ENCODE data around the gene NCKAP1.
"Not testable (repeated sequence)": the region's sequence is repeated elsewhere in the genome, so short reads cannot be mapped to it uniquely, and the experiment has no call there.

The NCKAP1 gene

DNA sequence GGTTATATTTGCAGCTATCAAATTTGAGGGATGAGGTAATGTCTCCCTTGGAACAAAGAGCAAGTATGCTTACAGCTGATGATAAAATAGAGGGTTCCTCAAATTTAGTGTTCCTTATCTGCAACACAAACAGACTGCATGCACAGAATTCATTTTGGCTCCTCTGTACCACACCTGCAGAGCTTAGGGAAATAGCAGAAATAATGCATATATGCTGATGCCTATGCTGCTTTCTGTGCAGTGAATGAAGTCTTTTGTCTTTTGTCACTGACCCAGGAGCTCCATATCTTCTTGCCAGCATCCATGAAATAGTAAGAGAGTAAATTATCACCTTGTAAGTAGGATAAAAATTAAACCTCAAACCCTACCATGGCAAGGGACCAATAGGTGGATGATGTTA is 69.8 kb downstream of the NCKAP1 start:
- DNase-seq (ENCODE audit: low read depth) = no peak
- TF ChIP-seq, protein P1, sequence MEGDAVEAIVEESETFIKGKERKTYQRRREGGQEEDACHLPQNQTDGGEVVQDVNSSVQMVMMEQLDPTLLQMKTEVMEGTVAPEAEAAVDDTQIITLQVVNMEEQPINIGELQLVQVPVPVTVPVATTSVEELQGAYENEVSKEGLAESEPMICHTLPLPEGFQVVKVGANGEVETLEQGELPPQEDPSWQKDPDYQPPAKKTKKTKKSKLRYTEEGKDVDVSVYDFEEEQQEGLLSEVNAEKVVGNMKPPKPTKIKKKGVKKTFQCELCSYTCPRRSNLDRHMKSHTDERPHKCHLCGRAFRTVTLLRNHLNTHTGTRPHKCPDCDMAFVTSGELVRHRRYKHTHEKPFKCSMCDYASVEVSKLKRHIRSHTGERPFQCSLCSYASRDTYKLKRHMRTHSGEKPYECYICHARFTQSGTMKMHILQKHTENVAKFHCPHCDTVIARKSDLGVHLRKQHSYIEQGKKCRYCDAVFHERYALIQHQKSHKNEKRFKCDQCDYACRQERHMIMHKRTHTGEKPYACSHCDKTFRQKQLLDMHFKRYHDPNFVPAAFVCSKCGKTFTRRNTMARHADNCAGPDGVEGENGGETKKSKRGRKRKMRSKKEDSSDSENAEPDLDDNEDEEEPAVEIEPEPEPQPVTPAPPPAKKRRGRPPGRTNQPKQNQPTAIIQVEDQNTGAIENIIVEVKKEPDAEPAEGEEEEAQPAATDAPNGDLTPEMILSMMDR (IDR thresholded peaks at IDR 0.05; ENCODE audit: insufficient read depth, low read depth, low read length, missing control alignments) = no peak

GRCh38 chr2:182966356-182966755 is 71.9 kb downstream of the NCKAP1 start:
- DNase-seq (ENCODE audit: low read depth); H3K4me3 ChIP-seq (ENCODE audit: low read length): not testable (repeated sequence)

More for the DNA sequence above, 69.8 kb downstream of the NCKAP1 start:
- H3K4me3 ChIP-seq (ENCODE audit: low read length) = no peak overlapping the region

- DNase-seq (ENCODE audit: low read depth) = no peak
- TF ChIP-seq, protein P1 (IDR thresholded peaks at IDR 0.05; ENCODE audit: insufficient read depth, low read depth, low read length, missing control alignments) = no peak
- no peak overlapping the region for H3K4me3 ChIP-seq (ENCODE audit: low read length)
These were observed 75.6 kb downstream of the NCKAP1 start for GRCh38 chr2:182962641-182963040.

GRCh38 chr2:182960869-182961268 is 77.4 kb downstream of the NCKAP1 start:
- H3K4me3 ChIP-seq (ENCODE audit: low read length); DNase-seq (ENCODE audit: low read depth): not testable (repeated sequence)

DNA sequence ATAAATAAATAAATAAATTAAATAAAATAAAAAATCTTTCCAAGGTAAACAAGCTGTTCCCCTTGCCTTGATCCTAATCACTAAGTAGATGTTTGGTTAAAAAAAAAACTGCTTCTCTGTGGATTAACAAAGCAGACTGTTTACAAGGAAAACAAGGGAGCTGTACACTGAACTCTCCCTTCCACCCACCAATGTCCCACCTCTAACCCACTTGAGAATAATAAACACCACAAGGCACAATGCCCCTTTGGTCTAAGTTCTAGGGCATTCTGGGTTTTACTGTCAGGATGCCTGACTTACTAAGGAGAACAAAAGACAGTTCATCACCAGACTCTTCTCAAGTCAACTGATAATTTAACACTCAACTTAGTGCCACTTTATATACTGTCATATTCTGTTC is 83.5 kb downstream of the NCKAP1 start:
- TF ChIP-seq, protein P1 (IDR thresholded peaks at IDR 0.05; ENCODE audit: insufficient read depth, low read depth, low read length, missing control alignments) = no peak
- H3K4me3 ChIP-seq (ENCODE audit: low read length) = no peak overlapping the region
- no peak for DNase-seq (ENCODE audit: low read depth)

- DNase-seq (ENCODE audit: low read depth) = peak; percentile 82
These were observed 85.4 kb downstream of the NCKAP1 start for GRCh38 chr2:182952741-182953450.

DNA sequence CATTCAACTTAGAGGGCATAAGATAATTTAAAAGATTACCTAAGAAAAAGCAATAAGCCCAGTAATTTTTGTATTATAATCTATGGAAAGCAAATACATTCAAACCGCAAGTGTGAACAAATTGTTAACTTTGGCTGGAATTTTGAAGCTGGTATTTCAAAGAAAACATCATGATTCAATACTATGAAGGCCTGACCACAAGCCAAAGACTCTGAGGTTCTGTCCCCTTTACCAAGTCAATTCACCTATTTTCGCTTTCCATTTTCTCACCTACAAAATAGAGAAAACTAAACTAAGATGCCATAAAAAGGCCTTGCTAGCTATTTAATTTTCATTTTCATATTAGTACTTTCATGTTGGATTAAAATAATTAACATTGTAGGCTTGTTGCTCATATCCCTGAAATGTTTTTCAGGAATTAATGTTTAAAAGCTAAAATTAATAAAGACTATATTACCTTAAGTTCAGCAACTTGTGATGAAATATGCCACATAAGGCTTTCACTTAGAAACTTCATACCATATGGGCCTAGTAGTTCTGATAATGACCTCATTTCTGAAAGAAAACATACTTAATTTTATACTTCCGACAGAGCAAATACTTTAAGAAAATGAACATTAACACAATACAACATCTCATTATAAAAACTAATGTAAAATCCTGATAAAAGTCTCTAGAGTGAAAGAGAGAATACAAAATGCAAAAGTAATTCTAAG is 86.2 kb downstream of the NCKAP1 start:
- H3K4me3 ChIP-seq (ENCODE audit: low read length) = no peak overlapping the region
- no peak for DNase-seq (ENCODE audit: low read depth)
- TF ChIP-seq, protein P1 (IDR thresholded peaks at IDR 0.05; ENCODE audit: insufficient read depth, low read depth, low read length, missing control alignments) = no peak

More at GRCh38 chr2:182952741-182953450, 85.4 kb downstream of the NCKAP1 start:
- TF ChIP-seq, protein P1 (IDR thresholded peaks at IDR 0.05; ENCODE audit: insufficient read depth, low read depth, low read length, missing control alignments) = no peak
- H3K4me3 ChIP-seq (ENCODE audit: low read length) = no peak overlapping the region

GRCh38 chr2:182950546-182950945 is 87.7 kb downstream of the NCKAP1 start:
- DNase-seq (ENCODE audit: low read depth) = no peak
- H3K4me3 ChIP-seq (ENCODE audit: low read length) = no peak overlapping the region
- TF ChIP-seq, protein P1 (IDR thresholded peaks at IDR 0.05; ENCODE audit: insufficient read depth, low read depth, low read length, missing control alignments) = no peak

Measured in epithelial cell of esophagus (primary cell).